Effector CD8-positive, alpha-beta T cell (primary cell): ENCODE data around the gene C16orf74.

ENCODE experiments used
- DNase-seq: peaks from one replicate; lab custom pipeline; 2025; lab: John Stamatoyannopoulos, UW

C16orf74 gene

GRCh38 chr16:85674828-85675227, 76.1 kb downstream of the C16orf74 start:
- DNase-seq = no peak

- no peak for DNase-seq
Measured at GRCh38 chr16:85674418-85674755, 76.5 kb downstream of the C16orf74 start.

GRCh38 chr16:85673529-85674417, 77.1 kb downstream of the C16orf74 start:
- no peak for DNase-seq

- no peak for DNase-seq
Measured at GRCh38 chr16:85670840-85671239, 80.1 kb downstream of the C16orf74 start.

GRCh38 chr16:85668676-85669424, 82.0 kb downstream of the C16orf74 start:
- no peak for DNase-seq

- DNase-seq = no peak
Measured at GRCh38 chr16:85667841-85668413, 83.0 kb downstream of the C16orf74 start.

GRCh38 chr16:85667261-85667660, 83.6 kb downstream of the C16orf74 start:
- DNase-seq = no peak

GRCh38 chr16:85665929-85666328, 85.0 kb downstream of the C16orf74 start:
- DNase-seq = no peak

GRCh38 chr16:85665373-85665740, 85.5 kb downstream of the C16orf74 start:
- no peak for DNase-seq

GRCh38 chr16:85664580-85665372, 86.1 kb downstream of the C16orf74 start:
- no peak for DNase-seq

- DNase-seq = no peak
Measured at GRCh38 chr16:85663891-85664321, 87.0 kb downstream of the C16orf74 start.

- DNase-seq = no peak
Measured at GRCh38 chr16:85662976-85663830, 87.7 kb downstream of the C16orf74 start.

GRCh38 chr16:85662482-85662812, 88.4 kb downstream of the C16orf74 start:
- DNase-seq = no peak

GRCh38 chr16:85661740-85662481, 89.0 kb downstream of the C16orf74 start:
- DNase-seq = no peak

GRCh38 chr16:85660843-85661739, 89.8 kb downstream of the C16orf74 start:
- no peak for DNase-seq

- DNase-seq = peak; percentile 35
Measured at GRCh38 chr16:85659805-85660511, 90.9 kb downstream of the C16orf74 start.

GRCh38 chr16:85659336-85659735, 91.6 kb downstream of the C16orf74 start:
- DNase-seq = no peak

- DNase-seq = no peak
Measured at GRCh38 chr16:85658504-85659326, 92.2 kb downstream of the C16orf74 start.
